ENCODE data around the gene ZNF598.
"Not testable (repeated sequence)": the region's sequence is repeated elsewhere in the genome, so short reads cannot be mapped to it uniquely, and the experiment has no call there.

Gene ZNF598

GRCh38 chr16:1962161-1963153, 47.2 kb downstream of the ZNF598 start:
- DNase-seq: peak; percentile 14
- Mint-ChIP-seq H3K27ac (peak overlapping the region; percentile 100), H3K4me3 (peak overlapping the region; percentile 100), H3K4me1 (peaks cover 45% of the 10 kb centered on the region), H3K36me3 (ENCODE audit: low read depth) (peaks cover 52% of the 10 kb centered on the region)
- H3K27me3 Mint-ChIP-seq, ATAC-seq, H3K9me3 Mint-ChIP-seq: not testable (repeated sequence)

GRCh38 chr16:1961651-1962067, 48.0 kb downstream of the ZNF598 start:
- ATAC-seq: no peak
- Mint-ChIP-seq H3K27me3 (no peaks in the 10 kb centered on the region), H3K27ac (peak overlapping the region; percentile 100), H3K9me3 (no peaks in the 10 kb centered on the region), H3K4me1 (peaks cover 45% of the 10 kb centered on the region), H3K4me3 (peak overlapping the region; percentile 100), H3K36me3 (ENCODE audit: low read depth) (peaks cover 52% of the 10 kb centered on the region)
- DNase-seq: peak; percentile 38

GRCh38 chr16:1960665-1961630, 48.7 kb downstream of the ZNF598 start:
- H3K27me3 Mint-ChIP-seq: no peaks in the 10 kb centered on the region
- no peaks in the 10 kb centered on the region for H3K9me3 Mint-ChIP-seq
- H3K4me3 Mint-ChIP-seq: peak overlapping the region; percentile 100
- H3K4me1 Mint-ChIP-seq: peaks cover 45% of the 10 kb centered on the region
- ATAC-seq (peak; percentile 31), DNase-seq (peak; percentile 64)
- H3K27ac Mint-ChIP-seq: peak overlapping the region; percentile 100
- peaks cover 52% of the 10 kb centered on the region for H3K36me3 Mint-ChIP-seq (ENCODE audit: low read depth)

- Mint-ChIP-seq H3K4me1 (peaks cover 36% of the 10 kb centered on the region), H3K36me3 (ENCODE audit: low read depth) (peaks cover 43% of the 10 kb centered on the region), H3K9me3 (no peaks in the 10 kb centered on the region), H3K4me3 (peak within 1 kb of the TSS; percentile 100), H3K27ac (peak within 1 kb of the TSS; percentile 100), H3K27me3 (no peaks in the 10 kb centered on the region)
- DNase-seq (peak; percentile 97), ATAC-seq (peak; percentile 72)
These were observed 50.2 kb downstream of the ZNF598 start, which contains the start of gene NDUFB10 for GRCh38 chr16:1959269-1960039. Gene NDUFB10, plus strand, starts transcription at chr16:1959538. Its CDS starts 87 bp downstream, at chr16:1959625.

GRCh38 chr16:1958715-1959268, 50.8 kb downstream of the ZNF598 start:
- Mint-ChIP-seq H3K27ac (peak overlapping the region; percentile 100), H3K4me3 (peak overlapping the region; percentile 100)

GRCh38 chr16:1958143-1958491, 51.5 kb downstream of the ZNF598 start:
- not testable (repeated sequence) for H3K4me3 Mint-ChIP-seq, H3K27me3 Mint-ChIP-seq, H3K9me3 Mint-ChIP-seq, ATAC-seq, DNase-seq, H3K27ac Mint-ChIP-seq
- H3K36me3 Mint-ChIP-seq (ENCODE audit: low read depth): peaks cover 31% of the 10 kb centered on the region
- peaks cover 29% of the 10 kb centered on the region for H3K4me1 Mint-ChIP-seq

More at GRCh38 chr16:1958715-1959268, 50.8 kb downstream of the ZNF598 start:
- Mint-ChIP-seq H3K4me1 (peaks cover 33% of the 10 kb centered on the region), H3K36me3 (ENCODE audit: low read depth) (peaks cover 37% of the 10 kb centered on the region), H3K27me3 (no peaks in the 10 kb centered on the region), H3K9me3 (no peaks in the 10 kb centered on the region)
- ATAC-seq (no peak), DNase-seq (no peak)

GRCh38 chr16:1957434-1958142, 52.0 kb downstream of the ZNF598 start:
- DNase-seq: peak; percentile 1

GRCh38 chr16:1953734-1954133, 55.9 kb downstream of the ZNF598 start:
- no peaks in the 10 kb centered on the region for H3K27me3 Mint-ChIP-seq
- no peaks in the 10 kb centered on the region for H3K36me3 Mint-ChIP-seq (ENCODE audit: low read depth)
- no peak overlapping the region for H3K4me3 Mint-ChIP-seq
- no peak overlapping the region for H3K27ac Mint-ChIP-seq
- ATAC-seq (no peak), DNase-seq (no peak)
- peaks cover 3% of the 10 kb centered on the region for H3K4me1 Mint-ChIP-seq
- no peaks in the 10 kb centered on the region for H3K9me3 Mint-ChIP-seq

More at GRCh38 chr16:1957434-1958142, 52.0 kb downstream of the ZNF598 start:
- H3K4me1 Mint-ChIP-seq: peaks cover 28% of the 10 kb centered on the region
- not testable (repeated sequence) for H3K27me3 Mint-ChIP-seq, H3K9me3 Mint-ChIP-seq, H3K27ac Mint-ChIP-seq, H3K4me3 Mint-ChIP-seq, ATAC-seq
- peaks cover 25% of the 10 kb centered on the region for H3K36me3 Mint-ChIP-seq (ENCODE audit: low read depth)

GRCh38 chr16:1950559-1950958, 59.1 kb downstream of the ZNF598 start:
- ATAC-seq (no peak), DNase-seq (no peak)
- Mint-ChIP-seq H3K4me1 (peaks cover 3% of the 10 kb centered on the region), H3K9me3 (no peaks in the 10 kb centered on the region), H3K27ac (no peak overlapping the region), H3K4me3 (no peak overlapping the region), H3K27me3 (no peaks in the 10 kb centered on the region), H3K36me3 (ENCODE audit: low read depth) (no peaks in the 10 kb centered on the region)

- ATAC-seq: no peak
- no peaks in the 10 kb centered on the region for H3K9me3 Mint-ChIP-seq
- no peaks in the 10 kb centered on the region for H3K36me3 Mint-ChIP-seq (ENCODE audit: low read depth)
- H3K4me3 Mint-ChIP-seq: no peak overlapping the region
- H3K27me3 Mint-ChIP-seq: no peaks in the 10 kb centered on the region
- peaks cover 3% of the 10 kb centered on the region for H3K4me1 Mint-ChIP-seq
- DNase-seq: no peak
- no peak overlapping the region for H3K27ac Mint-ChIP-seq
These were observed 59.6 kb downstream of the ZNF598 start for GRCh38 chr16:1950047-1950446.

- DNase-seq: no peak
- Mint-ChIP-seq H3K27ac (no peak overlapping the region), H3K4me1 (peaks cover 3% of the 10 kb centered on the region), H3K36me3 (ENCODE audit: low read depth) (no peaks in the 10 kb centered on the region), H3K4me3 (no peak overlapping the region), H3K27me3 (no peaks in the 10 kb centered on the region), H3K9me3 (no peaks in the 10 kb centered on the region)
- no peak for ATAC-seq
These were observed 60.1 kb downstream of the ZNF598 start for GRCh38 chr16:1949507-1949906.

Measured in activated naive CD8-positive, alpha-beta T cell treated with anti-CD3 and anti-CD28 coated beads, Interleukin-2, amount 50 U/mL, for 24 hours (primary cell).